Fibroblast of peridontal ligament (primary cell): ENCODE data around the gene LRCH2.

ENCODE experiments used
- DNase-seq: peaks from one replicate; pipeline ENCODE4 v3.0.0-alpha.2; 2010; ENCODE audit errors: extremely low read depth

LRCH2 gene

GRCh38 chrX:115065304-115065703 is 168.6 kb downstream of the LRCH2 start:
- DNase-seq, result no peak
